Smooth muscle cell (in vitro differentiated cells): ENCODE data around the gene ENDOD1. TPM values are rescaled to one million over a fixed set of nuclear protein-coding genes. Genes with fewer than 3 reads are reported as not detected.
"Not testable (repeated sequence)": the region's sequence is repeated elsewhere in the genome, so short reads cannot be mapped to it uniquely, and the experiment has no call there.

ENCODE experiments used
- DNase-seq: peaks from one replicate; lab custom pipeline; 2025; ENCODE audit not compliant: unreplicated experiment; lab: John Stamatoyannopoulos, UW
- H2AFZ ChIP-seq: fragments of 200-600 bp; sonication (generic); 2 replicates; pipeline ENCODE4 v1.6.0; 2016; ENCODE audit warnings: antibody characterized with exemption, low read depth, mild to moderate bottlenecking
- H3F3A ChIP-seq: fragments of 200-600 bp; sonication (generic); 2 replicates; pipeline ENCODE4 v1.6.0; 2017; ENCODE audit warnings: antibody characterized with exemption, low read depth
- H3K27ac ChIP-seq: fragments of 200-600 bp; sonication (generic); 2 replicates; pipeline ENCODE4 v1.5.1; 2016; ENCODE audit warnings: low read depth, mild to moderate bottlenecking
- H3K27me3 ChIP-seq: fragments of 200-600 bp; sonication (generic); 2 replicates; pipeline ENCODE4 v1.6.1; 2016; ENCODE audit warnings: low read depth, mild to moderate bottlenecking
- H3K36me3 ChIP-seq: fragments of 200-600 bp; sonication (generic); 2 replicates; pipeline ENCODE4 v1.5.1; 2016; ENCODE audit warnings: low read depth
- H3K4me1 ChIP-seq: fragments of 200-600 bp; sonication (generic); 2 replicates; pipeline ENCODE4 v1.5.1; 2016; ENCODE audit warnings: low read depth
- H3K4me2 ChIP-seq: fragments of 200-600 bp; sonication (generic); 2 replicates; pipeline ENCODE4 v1.6.0; 2016; ENCODE audit warnings: mild to moderate bottlenecking
- H3K4me3 ChIP-seq: fragments of 200-600 bp; sonication (generic); 2 replicates; pipeline ENCODE4 v1.5.1; 2016; ENCODE audit warnings: mild to moderate bottlenecking
- H3K79me2 ChIP-seq: fragments of 200-600 bp; sonication (generic); 2 replicates; pipeline ENCODE4 v1.6.0; 2016; ENCODE audit warnings: low read depth, mild to moderate bottlenecking
- H3K9ac ChIP-seq: fragments of 200-600 bp; sonication (generic); 2 replicates; pipeline ENCODE4 v1.6.0; 2016; ENCODE audit warnings: low read depth
- H3K9me3 ChIP-seq: fragments of 200-600 bp; sonication (generic); replicated peaks from 2 replicates; pipeline ENCODE4 v1.5.1; 2016; ENCODE audit warnings: low read depth
- H4K20me1 ChIP-seq: fragments of 200-600 bp; sonication (generic); 2 replicates; pipeline ENCODE4 v1.6.0; 2016; ENCODE audit warnings: low read depth
- CTCF ChIP-seq: fragments of 200-600 bp; sonication (generic); IDR thresholded peaks from 2 replicates; pipeline ENCODE4 v1.5.1; 2017; ENCODE audit warnings: borderline replicate concordance, mild to moderate bottlenecking, antibody characterized with exemption; ENCODE audit not compliant: insufficient read depth, poor library complexity, severe bottlenecking
- WGBS: methylation state at CpG from one replicate; pipeline ENCODE4 v1.1.7; 2016; ENCODE audit warnings: low lambda C conversion rate; 5-methylcytosine and 5-hydroxymethylcytosine counted together
- polyA plus RNA-seq: library from polyadenylated mRNA; unstranded; fragments of >200 nt; fragmentation: Nextera tagmentation; extraction: Ambion mirVana; gene quantifications from 2 replicates; pipeline ENCODE4 v1.2.1, GENCODE V29; 2016
- total RNA-seq: library from RNA; depleted of rRNA; stranded (reverse); fragments of >200 nt; gene quantifications from 2 replicates; pipeline ENCODE4 v1.2.3, GENCODE V29; 2014

Gene ENDOD1
- total and polyA plus RNA-seq, 2 experiments from 2014 or later = 44.8 to 125 TPM

GRCh38 chr11:95104856-95105255 is 15.2 kb downstream of the ENDOD1 start:
- H3K36me3 ChIP-seq = no peaks in the 10 kb centered on the region
- H4K20me1 ChIP-seq = peaks cover 15% of the 10 kb centered on the region
- H3K9me3 ChIP-seq = no peaks in the 10 kb centered on the region
- H3K4me3 ChIP-seq = no peak overlapping the region
- H2AFZ ChIP-seq = no peak overlapping the region
- no peak for TF ChIP-seq CTCF
- no peaks in the 10 kb centered on the region for H3K27me3 ChIP-seq
- H3K79me2 ChIP-seq = peaks cover 72% of the 10 kb centered on the region
- H3K27ac ChIP-seq = peak overlapping the region; percentile 43
- 55% methylated on average over 3 of the region's 3 CpGs for WGBS
- no peak overlapping the region for H3K4me2 ChIP-seq
- no peak for DNase-seq
- H3F3A ChIP-seq = peaks cover 50% of the 10 kb centered on the region
- no peak overlapping the region for H3K9ac ChIP-seq
- peaks cover 24% of the 10 kb centered on the region for H3K4me1 ChIP-seq

- H2AFZ ChIP-seq = no peak overlapping the region
- H3K9ac ChIP-seq = peak overlapping the region; percentile 75
- peaks cover 71% of the 10 kb centered on the region for H3K79me2 ChIP-seq
- 24% methylated on average over 9 of the region's 9 CpGs for WGBS
- no peaks in the 10 kb centered on the region for H3K36me3 ChIP-seq
- peaks cover 40% of the 10 kb centered on the region for H3F3A ChIP-seq
- H3K27ac ChIP-seq = peak overlapping the region; percentile 93
- H4K20me1 ChIP-seq = peaks cover 10% of the 10 kb centered on the region
- no peak for DNase-seq
- H3K27me3 ChIP-seq = no peaks in the 10 kb centered on the region
- peak overlapping the region; percentile 14 for H3K4me3 ChIP-seq
- TF ChIP-seq CTCF = no peak
- no peaks in the 10 kb centered on the region for H3K9me3 ChIP-seq
- H3K4me1 ChIP-seq = peaks cover 32% of the 10 kb centered on the region
- peak overlapping the region; percentile 79 for H3K4me2 ChIP-seq
Observed at GRCh38 chr11:95108159-95108611, 18.5 kb downstream of the ENDOD1 start.

GRCh38 chr11:95108671-95109551 is 19.3 kb downstream of the ENDOD1 start:
- Histone ChIP-seq H4K20me1 (peaks cover 10% of the 10 kb centered on the region), H3K27me3 (no peaks in the 10 kb centered on the region), H3K9ac (peak overlapping the region; percentile 33), H3K27ac (peak overlapping the region; percentile 93), H3K4me2 (peak overlapping the region; percentile 79), H3K4me1 (peaks cover 32% of the 10 kb centered on the region), H3K36me3 (no peaks in the 10 kb centered on the region), H3K79me2 (peaks cover 71% of the 10 kb centered on the region), H3K4me3 (no peak overlapping the region), H2AFZ (no peak overlapping the region), H3F3A (peaks cover 32% of the 10 kb centered on the region), H3K9me3 (no peaks in the 10 kb centered on the region)
- 9% methylated on average over 6 of the region's 6 CpGs for WGBS
- DNase-seq = no peak
- no peak for TF ChIP-seq CTCF

- H3K9me3 ChIP-seq, H3K36me3 ChIP-seq, H3K4me3 ChIP-seq, DNase-seq, H3K9ac ChIP-seq, H2AFZ ChIP-seq, H3K27me3 ChIP-seq, H4K20me1 ChIP-seq: not testable (repeated sequence)
- H3K79me2 ChIP-seq = peaks cover 72% of the 10 kb centered on the region
- WGBS = 56% methylated on average over 3 of the region's 3 CpGs
- peak overlapping the region; percentile 84 for H3K27ac ChIP-seq
- peaks cover 32% of the 10 kb centered on the region for H3K4me1 ChIP-seq
- peak overlapping the region; percentile 43 for H3K4me2 ChIP-seq
- peaks cover 30% of the 10 kb centered on the region for H3F3A ChIP-seq
Observed at GRCh38 chr11:95111471-95111870, 21.8 kb downstream of the ENDOD1 start.
